Pancreas (tissue), 10 donors: Measurements from ENCODE around the gene GMNN. TPM values are rescaled to one million over a fixed set of nuclear protein-coding genes. Genes with fewer than 3 reads are reported as not detected.
A peak's percentile ranks its signal among the peaks of the same experiment; 100 is the strongest.
"Not testable (repeated sequence)": the region's sequence is repeated elsewhere in the genome, so short reads cannot be mapped to it uniquely, and the experiment has no call there.

Experiments
- ATAC-seq, 4 donors: fragments of 200-7000 bp; cut with Tn5 transposase; one replicate each; pipeline versions ENCODE4 v1.8.0 to v1.9.1; 2020; ENCODE audit warnings: mild to moderate bottlenecking in 4 of 4, moderate library complexity in 4 of 4
- DNase-seq, 6 donors: peaks; one replicate each; pipeline ENCODE4 v3.0.0-alpha.2; 2020
- FAIRE-seq: peaks from 2 replicates; lab custom pipeline; 2012; peaks lifted over from hg19 to GRCh38; lab: Jason Lieb, UNC
- H3K27ac ChIP-seq, 4 donors: fragments of 200-600 bp; sonication (generic); 1 replicate in 3 of 4; 2 replicates in 1 of 4; pipeline versions ENCODE4 v1.5.0 to v1.8.0; 2020
- H3K27me3 ChIP-seq, 4 donors: fragments of 200-600 bp; one replicate each; pipeline ENCODE4 v1.8.0; 2021
- H3K36me3 ChIP-seq, 3 donors: fragments of 200-600 bp; sonication (generic) in 1 of 3; one replicate each; pipeline versions ENCODE4 v1.5.0 to v1.8.0; 2020 to 2021
- H3K4me1 ChIP-seq, 3 donors: fragments of 200-600 bp; one replicate each; pipeline ENCODE4 v1.8.0; 2021
- H3K4me3 ChIP-seq, 4 donors: fragments of 200-600 bp; sonication (generic) in 2 of 4; one replicate each; pipeline versions ENCODE4 v1.5.0 to v1.8.0; 2020 to 2021
- H3K9me3 ChIP-seq, 4 donors: fragments of 200-600 bp; one replicate each; pipeline ENCODE4 v1.8.0; 2021
- WGBS, 2 donors: extraction: QIAGEN DNeasy Blood & Tissue Kit; methylation state at CpG; one replicate each; pipeline ENCODE4 v1.1.7; 2013; 5-methylcytosine and 5-hydroxymethylcytosine counted together
- intact Hi-C, 3 donors: fragments of 100-400 bp; cut with DNase I; formaldehyde crosslinking; loops; one replicate each; pipeline versions ENCODE4 v1.11.1 to v1.14.2; 2022
- polyA plus RNA-seq, 2 donors: library from polyadenylated mRNA; stranded (reverse); fragments of 200-250 nt; gene quantifications; one replicate each; pipeline ENCODE4 v1.2.3, GENCODE V29; 2013
- total RNA-seq, 6 donors: library from RNA; stranded (reverse); fragmentation: NEBNext Ultra II Directional in 4 of 6; extraction: Animal tissue kit (Norgen Biotek cat#: 25700) in 4 of 6; gene quantifications; one replicate each; pipeline versions ENCODE4 v1.2.1 to v1.2.4, GENCODE V29; 2021 to 2023
- TF ChIP-seq, protein P1 (sequence below), 4 donors: fragments of 200-600 bp; sonication (generic) in 3 of 4; IDR thresholded peaks; one replicate each; pipeline versions ENCODE4 v1.5.0 to v1.8.0; 2021; ENCODE audit warnings: antibody characterized with exemption in 4 of 4
- donor health status: healthy with polysubstance abuse.
- donor health status: DM: no; HTN: no; CAD: no; lungs with moderate emphysema.
- donor health status: DM: no; HTN: no; CAD: no.
- donor health status: control.
- donor health status: control.
- donor health status: Bipolar disorder and iron deficiency.
- donor health status: DM: yes; HTN: yes; CAD: no.
- donor health status: DM: no; HTN: no; CAD: no.
- donor health status: DM: no; HTN: no; CAD: no.
- donor health status: DM: yes; HTN: yes; CAD: no.

GMNN gene
- total RNA-seq, result 10 to 100 TPM; 36.5 to 69.4 (median 50.3) TPM
- 10 to 100 TPM; 44.4 to 57.0 TPM for polyA plus RNA-seq

- ATAC-seq (peak; percentile 84 to 94 (median 87)), DNase-seq (peak; percentile 97 to 100 (median 99)), FAIRE-seq (no peak)
- Histone ChIP-seq H3K9me3 (no peaks in the 10 kb centered on the region), H3K27me3 (no peaks in the 10 kb centered on the region), H3K4me3 (peak within 1 kb of the TSS; percentile 65 to 97 (median 87)), H3K36me3 (no peaks in the 10 kb centered on the region), H3K4me1 (no peaks in the 10 kb centered on the region), H3K27ac (peak within 1 kb of the TSS; percentile 93 to 98 (median 94))
- TF ChIP-seq, protein P1, sequence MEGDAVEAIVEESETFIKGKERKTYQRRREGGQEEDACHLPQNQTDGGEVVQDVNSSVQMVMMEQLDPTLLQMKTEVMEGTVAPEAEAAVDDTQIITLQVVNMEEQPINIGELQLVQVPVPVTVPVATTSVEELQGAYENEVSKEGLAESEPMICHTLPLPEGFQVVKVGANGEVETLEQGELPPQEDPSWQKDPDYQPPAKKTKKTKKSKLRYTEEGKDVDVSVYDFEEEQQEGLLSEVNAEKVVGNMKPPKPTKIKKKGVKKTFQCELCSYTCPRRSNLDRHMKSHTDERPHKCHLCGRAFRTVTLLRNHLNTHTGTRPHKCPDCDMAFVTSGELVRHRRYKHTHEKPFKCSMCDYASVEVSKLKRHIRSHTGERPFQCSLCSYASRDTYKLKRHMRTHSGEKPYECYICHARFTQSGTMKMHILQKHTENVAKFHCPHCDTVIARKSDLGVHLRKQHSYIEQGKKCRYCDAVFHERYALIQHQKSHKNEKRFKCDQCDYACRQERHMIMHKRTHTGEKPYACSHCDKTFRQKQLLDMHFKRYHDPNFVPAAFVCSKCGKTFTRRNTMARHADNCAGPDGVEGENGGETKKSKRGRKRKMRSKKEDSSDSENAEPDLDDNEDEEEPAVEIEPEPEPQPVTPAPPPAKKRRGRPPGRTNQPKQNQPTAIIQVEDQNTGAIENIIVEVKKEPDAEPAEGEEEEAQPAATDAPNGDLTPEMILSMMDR (IDR thresholded peaks at IDR 0.05), result no peak
- intact Hi-C loops, result loop anchor here in 1 of 3 donors (10.0 kb wide), 1 partner anchor 60 kb away; the partner anchor contains the start of gene C6orf62
- 0% methylated on average over 74 to 75 of the region's 75 CpGs for WGBS, 2 donors
Measured at GRCh38 chr6:24774696-24775519, at the start of gene GMNN. Gene GMNN, plus strand, starts transcription at chr6:24774937. Its CDS starts 2,310 bp downstream, at chr6:24777247.

DNA sequence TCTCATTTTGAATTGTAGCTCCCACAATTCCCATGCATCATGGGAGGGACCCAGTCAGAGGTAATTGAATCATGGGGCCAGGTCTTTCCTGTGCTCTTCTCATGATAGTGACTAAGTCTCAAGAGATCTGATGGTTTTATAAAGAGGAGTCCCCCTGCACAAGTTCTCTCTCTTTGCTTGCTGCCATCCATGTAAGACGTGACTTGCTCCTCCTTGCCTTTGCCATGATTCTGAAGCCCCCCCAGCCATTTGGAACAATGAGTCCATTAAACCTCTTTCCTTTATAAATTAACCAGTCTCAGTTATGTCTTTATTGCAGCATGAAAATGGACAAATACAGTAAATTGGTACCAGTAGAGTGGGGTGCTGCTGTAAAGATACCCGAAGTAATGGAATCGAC is 44.1 kb upstream of the GMNN start:
- WGBS, 2 donors, result 80 to 92% methylated on average over 3 of the region's 3 CpGs
- intact Hi-C loops, H3K27ac ChIP-seq, H3K36me3 ChIP-seq, FAIRE-seq, H3K9me3 ChIP-seq, ATAC-seq, H3K27me3 ChIP-seq, DNase-seq, H3K4me3 ChIP-seq: not testable (repeated sequence)
- peaks cover 0 to 17% (median 11%) of the 10 kb centered on the region in 3 donors for H3K4me1 ChIP-seq

GRCh38 chr6:24731456-24732134 is 43.1 kb upstream of the GMNN start:
- DNase-seq, H3K27ac ChIP-seq, ATAC-seq, FAIRE-seq, H3K27me3 ChIP-seq, H3K36me3 ChIP-seq, intact Hi-C loops, H3K9me3 ChIP-seq, H3K4me3 ChIP-seq: not testable (repeated sequence)
- peaks cover 0 to 17% (median 11%) of the 10 kb centered on the region in 3 donors for H3K4me1 ChIP-seq
- 87 to 93% methylated on average over 6 of the region's 6 CpGs for WGBS, 2 donors

DNA sequence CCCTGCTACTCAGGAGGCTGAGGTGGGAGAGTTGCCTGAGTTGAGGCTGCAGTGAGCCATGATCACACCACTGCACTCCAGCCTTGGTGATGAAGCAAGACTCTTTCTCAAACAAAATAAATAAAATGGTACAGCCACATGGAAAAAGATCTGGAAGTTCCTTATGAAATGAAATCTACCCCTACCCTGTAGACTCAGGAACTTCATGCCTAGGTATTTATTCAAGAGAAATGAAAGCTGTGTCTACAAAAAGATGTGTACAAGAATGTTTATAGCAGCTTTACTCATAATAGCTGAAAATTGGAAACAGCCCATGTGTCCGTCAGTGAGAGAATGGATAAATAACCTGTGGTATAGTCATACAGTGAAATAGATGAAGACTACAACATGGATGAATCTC is 40.6 kb upstream of the GMNN start:
- FAIRE-seq, result no peak
- intact Hi-C loops, result no loop called here
- TF ChIP-seq, protein P1 (IDR thresholded peaks at IDR 0.05), result no peak
- Histone ChIP-seq H3K9me3 (no peaks in the 10 kb centered on the region), H3K27ac (no peak overlapping the region), H3K27me3 (no peaks in the 10 kb centered on the region), H3K4me3 (no peak overlapping the region), H3K4me1 (peaks cover 0 to 2% (median 0%) of the 10 kb centered on the region in 3 donors), H3K36me3 (no peaks in the 10 kb centered on the region)
- ATAC-seq, result no peak
- DNase-seq, result no peak
- 95 to 97% methylated on average over 1 of the region's 1 CpG for WGBS, 2 donors

DNA sequence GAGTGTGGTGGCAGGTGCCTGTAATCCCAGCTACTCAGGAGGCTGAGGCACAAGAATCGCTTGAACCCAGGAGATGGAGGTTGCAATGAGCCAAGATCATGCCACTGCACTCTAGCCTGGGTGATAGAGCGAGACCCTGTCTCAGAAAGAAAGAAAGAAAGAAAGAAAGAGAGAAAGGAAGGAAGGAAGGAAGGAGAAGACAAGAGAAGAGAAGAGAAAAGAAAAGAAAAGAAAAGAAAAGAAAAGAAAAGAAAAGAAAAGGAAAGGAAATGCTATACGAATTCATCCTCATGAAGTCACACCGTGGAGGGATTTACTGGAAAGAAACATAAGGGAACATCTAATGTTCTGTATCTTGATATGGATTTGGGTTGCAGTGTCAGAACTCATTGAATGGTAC is 40.0 kb upstream of the GMNN start:
- H3K27ac ChIP-seq, H3K27me3 ChIP-seq, DNase-seq, intact Hi-C loops, H3K4me1 ChIP-seq, H3K9me3 ChIP-seq, H3K36me3 ChIP-seq, ATAC-seq, H3K4me3 ChIP-seq, FAIRE-seq: not testable (repeated sequence)
- WGBS, 2 donors, result 94 to 98% methylated on average over 4 of the region's 4 CpGs

- intact Hi-C loops, result no loop called here
- no peaks in the 10 kb centered on the region for H3K36me3 ChIP-seq
- no peak overlapping the region for H3K27ac ChIP-seq
- no peak overlapping the region for H3K4me3 ChIP-seq
- FAIRE-seq (no peak), DNase-seq (peak in 2 of 6 donors; percentile 18 to 20), ATAC-seq (peak; percentile 65 to 92 (median 75))
- TF ChIP-seq, protein P1 (IDR thresholded peaks at IDR 0.05), result no peak
- H3K4me1 ChIP-seq, result peaks cover 0 to 9% (median 3%) of the 10 kb centered on the region in 3 donors
- no peaks in the 10 kb centered on the region for H3K27me3 ChIP-seq
- 26 to 41% methylated on average over 3 of the region's 3 CpGs for WGBS, 2 donors
- no peaks in the 10 kb centered on the region for H3K9me3 ChIP-seq
Measured at GRCh38 chr6:24738741-24739140, 36.0 kb upstream of the GMNN start.
